ENCODE measurements around the gene CCNK.

- TF ChIP-seq CTCF (IDR thresholded peaks at IDR 0.05) (no peak), EP300 (IDR thresholded peaks at IDR 0.05) (no peak), POLR2A (IDR thresholded peaks at IDR 0.05) (no peak)
Observed at GRCh38 chr14:99515301-99516155, 34.3 kb downstream of the CCNK start.

All from tibial nerve (tissue), 4 donors.